Cardiac septum (tissue), 1 donor: ENCODE measurements around the gene WWTR1. TPM values are rescaled to one million over a fixed set of nuclear protein-coding genes. Genes with fewer than 3 reads are reported as not detected.

Source experiments
- DNase-seq: peaks from one replicate; pipeline ENCODE4 v3.0.0-alpha.2; 2020; ENCODE audit warnings: low spot score
- intact Hi-C: fragments of 100-400 bp; cut with DNase I; formaldehyde crosslinking; loops from one replicate; pipeline ENCODE4 v1.14.0; 2022
- total RNA-seq: library from RNA; stranded (reverse); fragmentation: NEBNext Ultra II Directional; extraction: Animal tissue kit (Norgen Biotek cat#: 25700); gene quantifications from one replicate; pipeline ENCODE4 v1.2.1, GENCODE V29; 2021
- donor health status: DM: no; HTN: no; CAD: no.

The WWTR1 gene
- total RNA-seq, 1 donor from 2014 or later = 82.7 TPM

GRCh38 chr3:149579161-149579560 is 78.7 kb downstream of the WWTR1 start:
- no peak for DNase-seq
- intact Hi-C loops = loop anchor here (5.0 kb wide), 1 partner anchor 47 kb away; no protein-coding TSS in a partner anchor

- intact Hi-C loops = loop anchor here (2.0 to 5.0 kb wide), 2 partner anchors 46 to 79 kb away; no protein-coding TSS in a partner anchor
- DNase-seq = no peak
These were observed 80.0 kb downstream of the WWTR1 start for GRCh38 chr3:149577801-149578200.

- intact Hi-C loops = loop anchor here (2.0 to 5.0 kb wide), 3 partner anchors 21 to 81 kb away; no protein-coding TSS in a partner anchor
- DNase-seq = no peak
These were observed 81.8 kb downstream of the WWTR1 start for GRCh38 chr3:149575961-149576564.

- DNase-seq = no peak
- intact Hi-C loops = loop anchor here (2.0 to 5.0 kb wide), 2 partner anchors 21 to 43 kb away; no protein-coding TSS in a partner anchor
These were observed 82.4 kb downstream of the WWTR1 start for GRCh38 chr3:149575213-149575960.

- intact Hi-C loops = no loop called here
- DNase-seq = no peak
These were observed 84.9 kb downstream of the WWTR1 start for GRCh38 chr3:149572796-149573414.

GRCh38 chr3:149571381-149571780 is 86.4 kb downstream of the WWTR1 start:
- DNase-seq = no peak
- intact Hi-C loops = no loop called here

- DNase-seq = no peak
- intact Hi-C loops = no loop called here
These were observed 87.8 kb downstream of the WWTR1 start for GRCh38 chr3:149570016-149570415.

- DNase-seq = no peak
- intact Hi-C loops = no loop called here
These were observed 90.4 kb downstream of the WWTR1 start for GRCh38 chr3:149567381-149567780.

- no peak for DNase-seq
- intact Hi-C loops = no loop called here
These were observed 91.4 kb downstream of the WWTR1 start for GRCh38 chr3:149566292-149566975.

GRCh38 chr3:149564079-149564478 is 93.7 kb downstream of the WWTR1 start:
- DNase-seq = no peak
- intact Hi-C loops = no loop called here

- DNase-seq = no peak
- intact Hi-C loops = no loop called here
These were observed 94.7 kb downstream of the WWTR1 start for GRCh38 chr3:149563114-149563513.

- no peak for DNase-seq
- intact Hi-C loops = no loop called here
These were observed 97.2 kb downstream of the WWTR1 start for GRCh38 chr3:149560617-149561016.

- no peak for DNase-seq
These were observed 97.8 kb downstream of the WWTR1 start for GRCh38 chr3:149560001-149560400.

GRCh38 chr3:149559525-149559924 is 98.3 kb downstream of the WWTR1 start:
- no peak for DNase-seq
- intact Hi-C loops = no loop called here

More at GRCh38 chr3:149560001-149560400, 97.8 kb downstream of the WWTR1 start:
- intact Hi-C loops = no loop called here

- no peak for DNase-seq
- intact Hi-C loops = loop anchor here (2.0 kb wide), 1 partner anchor 19 kb away; no protein-coding TSS in a partner anchor
These were observed 101.9 kb downstream of the WWTR1 start for GRCh38 chr3:149555927-149556326.

- DNase-seq = no peak
- intact Hi-C loops = loop anchor here (2.0 kb wide), 1 partner anchor 20 kb away; no protein-coding TSS in a partner anchor
These were observed 103.0 kb downstream of the WWTR1 start for GRCh38 chr3:149554826-149555225.

- DNase-seq = no peak
- intact Hi-C loops = loop anchor here (2.0 kb wide), 1 partner anchor 21 kb away; no protein-coding TSS in a partner anchor
These were observed 103.9 kb downstream of the WWTR1 start for GRCh38 chr3:149553781-149554451.

GRCh38 chr3:149552700-149553099 is 105.1 kb downstream of the WWTR1 start:
- intact Hi-C loops = no loop called here
- DNase-seq = no peak

- DNase-seq = no peak
- intact Hi-C loops = no loop called here
These were observed 106.3 kb downstream of the WWTR1 start for GRCh38 chr3:149551500-149551899.
